Activated T-helper 1 cell treated with anti-CD3 and anti-CD28 coated beads, Interleukin-2, amount 50 U/mL, for 16 hours (primary cell): ENCODE results near the gene FOXN1.

Experiments used
- DNase-seq, 2 donors: peaks; one replicate each; pipeline ENCODE4 v3.0.0-alpha.2; 2020; ENCODE audit warnings: low read depth in 1 of 2, low spot score in 1 of 2

FOXN1 gene

DNA sequence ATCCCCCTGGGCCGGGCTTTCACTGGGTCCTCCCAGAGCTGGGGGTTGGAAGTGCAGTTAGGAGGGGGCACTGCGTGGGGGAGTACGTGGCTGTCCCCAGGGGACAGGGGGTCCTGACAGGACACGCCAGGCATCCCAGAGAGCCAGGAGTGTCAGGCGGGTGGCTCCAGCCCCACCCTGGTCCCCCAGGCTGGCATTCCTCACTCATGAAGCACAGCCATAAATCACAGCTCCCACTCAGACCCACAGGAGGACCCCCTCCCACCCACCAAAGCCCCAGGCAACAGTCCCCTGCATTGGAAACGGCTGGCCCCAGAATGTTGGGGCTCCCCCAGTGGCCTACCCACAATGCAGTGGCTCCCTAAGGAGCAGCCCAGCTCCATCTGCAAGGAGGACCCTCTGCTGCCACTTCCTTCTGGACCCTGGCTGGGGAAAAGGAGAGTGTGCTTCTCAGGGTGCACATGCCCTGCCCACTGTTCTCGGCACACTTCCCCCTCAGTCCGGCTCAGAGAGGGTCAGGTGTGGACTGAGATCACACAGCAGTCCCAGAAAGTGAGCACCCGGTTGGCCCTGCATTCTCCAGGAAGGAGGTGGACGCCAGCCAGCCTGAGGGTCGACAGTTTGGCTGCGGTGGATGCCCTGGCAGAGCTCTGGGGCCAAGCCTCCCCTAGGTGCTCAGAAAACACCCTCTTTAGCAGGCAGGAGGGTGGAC lies 7.3 kb upstream of the FOXN1 start:
- no peak for DNase-seq

DNA sequence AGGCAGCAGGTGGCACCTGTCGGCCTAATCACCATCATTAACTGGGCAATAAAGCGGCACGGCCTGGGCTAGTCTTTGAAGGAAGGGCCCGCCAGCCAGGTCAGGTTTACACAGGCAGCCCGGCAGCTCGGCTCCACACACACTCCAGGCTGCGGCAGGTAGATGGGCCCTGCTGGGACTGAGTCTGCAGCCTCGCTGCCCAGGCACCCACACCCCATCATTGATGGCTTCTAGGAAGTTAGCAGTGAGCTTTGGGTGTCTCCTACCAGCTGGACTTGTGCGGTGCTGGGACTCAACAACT lies 6.8 kb upstream of the FOXN1 start:
- no peak for DNase-seq

DNA sequence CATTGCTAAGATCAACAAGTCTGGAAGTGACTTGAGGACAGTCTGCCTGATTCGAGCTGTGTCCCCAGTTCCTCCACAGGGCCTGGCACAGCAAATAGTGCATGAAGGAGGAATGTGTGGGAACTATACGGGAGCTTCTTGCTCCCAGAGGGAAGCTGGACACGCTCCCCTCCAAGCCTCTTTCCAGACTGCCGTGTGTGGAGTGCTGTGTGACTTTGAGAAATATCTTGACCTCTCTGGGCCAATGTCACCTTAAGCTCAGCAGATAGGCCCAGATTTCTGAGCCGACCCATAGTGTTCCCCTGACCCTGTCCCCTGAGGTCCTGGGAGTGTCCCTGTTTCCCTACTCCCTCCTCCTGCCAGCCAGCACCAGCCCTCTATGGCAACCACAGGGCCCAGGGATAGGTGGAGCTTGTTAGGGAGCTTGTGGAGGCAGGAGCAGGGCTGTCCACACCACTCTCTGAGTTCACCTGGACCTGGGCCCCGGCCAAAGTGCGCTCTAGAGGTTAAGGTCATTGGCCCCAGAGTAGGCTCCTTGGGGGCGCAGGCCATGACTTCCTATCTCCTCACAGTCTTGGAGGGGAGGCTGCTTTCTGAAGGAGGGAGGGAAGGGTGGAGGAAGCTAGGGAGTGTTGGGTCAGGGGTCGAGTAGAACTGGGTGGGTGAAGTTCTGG lies 6.3 kb upstream of the FOXN1 start:
- DNase-seq, result no peak

DNA sequence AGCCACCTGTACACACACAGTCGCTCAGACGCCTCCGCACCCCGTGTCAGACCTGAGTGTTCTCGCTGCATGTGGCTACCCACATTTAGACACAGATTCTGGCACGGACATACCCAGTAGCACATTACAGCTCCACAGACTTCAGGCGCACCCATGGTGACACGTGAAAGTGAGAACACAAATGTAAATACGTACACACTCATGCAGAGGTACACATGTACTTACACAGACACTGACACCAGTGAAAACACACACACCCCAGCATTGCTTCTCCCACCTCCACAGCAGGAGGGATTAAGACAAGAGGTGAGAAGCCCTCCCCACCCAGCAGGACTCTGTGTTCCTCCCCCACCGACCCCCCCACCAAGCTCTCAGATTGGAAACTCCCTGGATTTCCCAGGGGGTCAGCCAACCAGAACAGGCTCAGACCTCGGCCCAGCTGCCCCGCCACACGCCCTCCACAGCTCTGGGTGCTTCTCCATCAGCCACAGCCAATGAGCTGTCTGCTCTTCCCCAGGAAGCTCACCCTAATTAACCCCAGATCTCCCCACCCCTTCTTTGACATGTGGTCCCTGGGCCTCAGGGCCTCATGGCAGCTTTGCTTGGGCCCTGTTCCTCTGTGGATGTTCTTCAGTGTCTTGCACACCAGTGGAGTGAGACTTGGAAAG lies 5.3 kb upstream of the FOXN1 start:
- DNase-seq, result no peak

DNA sequence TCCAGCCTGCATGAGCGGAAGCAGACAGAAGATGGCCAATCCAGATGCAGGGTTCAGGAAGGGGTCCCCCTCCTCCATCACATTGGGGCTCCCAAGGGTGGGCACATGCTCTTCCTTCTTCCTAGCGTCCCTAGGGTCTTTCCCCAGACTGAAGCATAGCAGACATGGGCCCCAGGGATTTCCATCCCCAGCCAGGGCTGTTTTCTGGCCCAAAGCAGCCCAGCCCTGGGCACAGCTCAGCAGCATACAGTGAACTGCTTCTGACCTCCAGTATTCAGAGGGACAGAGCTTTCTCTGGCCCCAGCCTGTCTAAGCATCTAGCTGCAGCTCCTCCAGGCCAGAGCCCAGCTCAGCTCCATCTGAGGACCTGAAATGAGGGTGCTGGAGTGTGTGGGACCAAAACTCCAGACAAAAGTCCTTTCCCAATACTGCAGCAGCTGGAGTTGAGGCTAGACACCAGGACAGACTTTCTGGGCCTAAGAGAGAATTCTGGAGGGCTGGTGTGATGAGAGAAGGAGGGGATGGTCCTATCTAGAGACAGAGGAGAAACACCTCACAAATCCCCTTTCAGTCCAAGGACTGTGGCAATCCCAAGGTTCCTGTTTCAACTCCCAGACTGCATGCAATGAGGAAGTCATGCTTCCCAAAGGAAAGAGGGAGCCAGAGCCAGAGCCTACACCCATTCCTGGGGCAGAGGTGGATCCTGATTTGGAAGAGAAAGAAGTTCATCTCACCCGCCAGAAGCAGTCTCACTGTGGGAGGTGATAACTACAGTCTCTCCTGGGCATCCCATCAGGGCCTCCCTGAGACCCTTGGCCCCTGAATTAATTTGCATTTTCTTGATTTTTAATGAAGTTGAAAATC lies 4.5 kb upstream of the FOXN1 start:
- DNase-seq, result no peak

DNA sequence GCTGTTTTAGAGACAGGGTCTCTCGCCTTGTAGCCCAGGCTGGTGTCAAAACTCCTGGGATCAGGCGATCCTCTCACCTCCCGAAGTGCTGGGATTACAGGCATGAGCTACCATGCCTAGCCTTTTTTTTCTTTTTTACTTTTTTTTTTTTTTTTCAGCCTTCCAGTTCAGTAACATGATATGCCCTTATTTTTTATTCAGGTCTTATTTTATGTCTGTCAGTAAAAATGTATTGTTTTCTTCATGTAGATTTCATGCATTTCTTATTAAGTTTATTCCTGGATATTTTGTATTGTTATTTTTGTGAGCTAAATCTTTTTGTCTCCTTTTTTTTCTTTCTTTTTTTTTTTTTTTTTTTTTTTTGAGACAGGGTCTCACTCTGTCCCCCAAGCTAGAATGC lies 2.7 kb upstream of the FOXN1 start:
- no peak for DNase-seq

DNA sequence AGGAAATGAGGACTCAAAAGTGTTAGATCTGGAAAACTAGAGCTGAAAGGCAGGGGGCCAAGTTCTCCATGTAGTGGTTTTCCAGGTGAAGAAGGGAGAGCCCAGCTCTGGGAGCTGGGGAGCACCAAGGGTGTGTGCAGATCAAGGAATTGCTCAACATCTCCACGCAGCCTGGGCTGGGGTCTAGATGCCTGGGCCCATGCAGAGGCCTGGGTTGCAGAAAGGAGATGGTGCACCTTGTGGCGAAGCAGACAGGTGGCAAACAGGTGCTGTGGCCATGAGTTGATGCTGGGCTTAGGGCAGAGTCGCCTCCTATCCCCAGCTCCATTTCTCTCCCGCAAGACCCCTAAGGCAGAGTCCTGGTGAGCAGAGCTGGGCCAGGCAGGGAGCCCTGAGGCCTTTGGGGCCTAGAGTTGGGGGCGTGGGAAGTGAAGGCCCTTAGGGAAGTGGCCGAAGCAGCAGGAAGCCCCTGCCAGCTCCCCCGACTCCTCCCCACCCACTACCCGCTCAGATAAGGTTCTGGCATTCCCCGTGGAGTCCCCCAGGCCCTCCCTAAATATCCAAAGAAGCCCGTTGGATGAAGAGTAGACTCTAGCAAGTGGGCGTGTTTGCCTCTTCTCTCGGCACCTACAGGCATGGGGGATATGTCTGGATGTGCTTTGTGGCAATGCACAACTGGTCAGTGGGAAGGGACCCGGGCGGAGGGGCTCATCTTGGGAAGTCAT lies 777 bp downstream of the FOXN1 start:
- DNase-seq, result no peak

DNA sequence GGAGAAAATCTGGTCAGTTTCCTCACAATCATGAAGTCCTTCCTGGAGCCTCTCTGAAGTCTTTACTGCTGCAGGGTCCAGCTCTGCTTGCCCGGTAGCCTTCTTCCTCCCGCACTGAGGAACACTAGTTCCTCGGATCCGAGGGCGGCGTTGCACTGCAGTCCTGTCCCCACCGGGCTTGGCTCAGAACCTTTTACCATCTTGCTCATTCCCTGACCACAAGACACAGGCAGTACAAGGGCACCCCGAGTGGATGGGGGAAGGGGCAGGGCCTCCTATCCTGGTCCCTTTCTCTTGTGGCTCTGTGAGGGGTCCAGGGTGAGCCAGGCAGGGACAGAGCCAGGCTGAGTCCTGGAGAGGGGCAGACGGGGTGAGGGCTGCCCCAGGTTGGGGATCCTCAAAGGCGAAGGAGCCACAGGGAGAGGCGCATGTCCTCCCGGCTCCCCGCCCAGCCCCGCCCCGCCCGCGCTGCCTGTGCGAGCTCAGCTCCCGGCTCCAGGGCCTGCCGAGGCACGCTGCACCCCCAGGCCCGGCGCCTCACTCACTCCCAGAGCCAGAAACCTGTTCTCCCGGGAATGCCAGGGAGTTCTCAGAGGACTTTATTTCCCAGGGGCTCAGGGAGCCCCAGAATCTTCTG lies 1.5 kb downstream of the FOXN1 start:
- DNase-seq, result no peak

DNA sequence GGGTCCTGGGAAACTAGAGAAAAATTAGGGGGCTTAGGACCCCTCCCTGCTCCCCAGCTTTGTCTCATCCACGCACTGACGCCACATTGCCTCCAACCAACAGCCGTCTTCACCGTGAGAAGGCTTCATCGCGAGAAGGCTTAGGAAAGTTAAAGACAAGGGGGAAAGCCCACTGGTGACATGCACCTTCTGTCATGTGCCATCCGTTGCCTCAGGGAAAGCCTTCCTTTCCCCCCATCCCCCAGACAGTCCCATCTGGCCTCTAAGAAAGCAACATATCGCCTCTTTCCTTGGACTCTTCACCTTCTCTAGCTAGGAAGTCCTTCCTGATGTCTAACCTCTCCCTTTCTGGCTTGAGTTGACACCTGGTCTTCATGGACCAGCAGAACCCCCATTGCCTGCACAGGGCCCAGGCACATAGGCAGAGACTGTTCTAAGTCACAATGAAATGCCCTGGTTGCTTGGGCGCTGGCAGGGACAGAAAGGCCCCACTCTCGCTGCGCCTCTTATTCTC lies 2.1 kb downstream of the FOXN1 start:
- DNase-seq, result no peak

DNA sequence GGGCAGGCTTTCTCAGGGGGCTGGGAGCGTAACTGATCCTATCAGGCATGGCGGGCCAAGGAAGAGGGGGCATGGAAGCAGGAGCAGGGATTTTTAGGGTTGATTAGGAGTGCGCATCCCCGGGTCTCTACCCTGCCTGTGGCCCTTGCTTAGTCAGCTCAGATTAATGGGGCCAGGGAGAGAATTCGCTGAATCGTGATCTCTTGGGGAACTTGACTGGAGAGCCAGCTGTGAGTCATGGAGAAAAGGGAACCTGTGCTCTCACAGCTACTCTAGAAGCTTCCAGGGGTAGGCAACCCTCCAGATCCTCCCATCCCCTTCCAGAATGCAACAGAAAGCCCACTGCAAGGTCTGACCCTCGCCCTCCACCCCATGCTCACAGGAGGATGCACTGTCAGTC lies 3.6 kb downstream of the FOXN1 start:
- no peak for DNase-seq

DNA sequence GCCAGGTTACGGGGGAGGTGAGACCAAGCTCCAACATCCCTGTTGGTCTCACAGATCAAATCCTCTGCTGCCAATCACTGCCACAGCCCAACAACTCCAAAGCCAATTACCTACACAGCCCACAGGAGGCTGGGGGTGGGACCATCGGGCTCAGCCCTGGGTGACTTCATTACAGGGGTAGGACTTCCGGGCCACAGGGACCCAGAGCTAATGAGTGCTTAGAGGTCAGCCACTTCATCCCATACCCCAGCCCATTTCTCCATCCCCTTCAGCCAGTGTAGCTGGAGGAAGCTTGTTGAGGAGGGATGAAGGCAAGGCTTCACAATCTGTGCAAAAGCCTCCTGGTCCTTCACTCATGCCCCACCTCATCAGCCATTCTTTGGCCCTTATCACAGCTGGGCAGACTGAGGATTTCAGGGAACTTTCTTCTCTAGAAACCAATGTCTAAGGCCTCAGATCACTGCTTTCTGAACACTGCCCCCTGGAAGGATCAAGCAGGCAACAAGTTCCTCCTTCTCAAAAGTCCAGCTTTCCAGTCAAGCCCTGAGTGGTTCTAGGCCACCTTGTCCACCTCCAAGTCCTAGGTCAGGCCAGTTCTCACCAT lies 5.8 kb downstream of the FOXN1 start:
- no peak for DNase-seq

DNA sequence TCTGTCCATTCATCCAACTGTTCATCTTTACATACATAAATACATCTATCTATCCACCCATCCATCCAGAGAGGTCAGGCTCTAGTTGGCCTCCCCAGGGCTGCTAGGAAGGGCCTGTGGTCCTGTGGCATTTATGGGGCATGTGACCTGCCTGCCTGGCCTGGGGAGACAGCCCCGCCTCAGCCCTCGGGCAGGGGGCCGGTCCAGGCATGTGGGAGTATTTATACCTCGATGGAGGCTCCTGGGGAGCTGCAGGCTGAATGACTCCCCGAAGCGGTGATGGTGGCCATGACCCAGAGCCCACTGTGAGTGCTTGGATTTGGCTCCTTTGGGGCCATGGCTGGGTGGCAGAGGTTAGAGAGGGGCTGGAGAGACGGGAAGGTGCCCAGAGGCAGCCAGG lies 7.3 kb downstream of the FOXN1 start:
- no peak for DNase-seq

DNA sequence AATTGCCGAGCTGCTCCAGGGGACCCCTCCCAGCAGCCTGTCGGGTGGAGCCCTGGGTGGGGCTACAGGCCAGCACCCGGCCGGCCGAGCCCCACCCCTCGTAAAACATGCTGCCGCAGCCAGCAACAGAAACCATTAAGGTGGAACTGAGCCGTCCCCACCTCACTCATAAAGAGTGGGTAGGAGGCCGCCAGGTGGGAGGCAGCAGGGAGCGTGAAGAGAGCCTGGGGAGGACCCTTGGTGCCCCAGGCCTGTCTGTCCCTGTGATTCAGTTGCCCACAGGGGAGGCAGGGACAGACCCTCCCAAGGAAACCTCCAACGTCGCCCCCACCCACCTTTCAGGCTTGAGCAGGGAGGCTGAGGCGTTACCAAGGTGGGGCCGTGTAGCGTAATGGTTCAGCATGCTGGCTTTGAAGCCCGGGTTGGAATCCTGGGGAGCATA lies 8.4 kb downstream of the FOXN1 start:
- DNase-seq, result no peak

DNA sequence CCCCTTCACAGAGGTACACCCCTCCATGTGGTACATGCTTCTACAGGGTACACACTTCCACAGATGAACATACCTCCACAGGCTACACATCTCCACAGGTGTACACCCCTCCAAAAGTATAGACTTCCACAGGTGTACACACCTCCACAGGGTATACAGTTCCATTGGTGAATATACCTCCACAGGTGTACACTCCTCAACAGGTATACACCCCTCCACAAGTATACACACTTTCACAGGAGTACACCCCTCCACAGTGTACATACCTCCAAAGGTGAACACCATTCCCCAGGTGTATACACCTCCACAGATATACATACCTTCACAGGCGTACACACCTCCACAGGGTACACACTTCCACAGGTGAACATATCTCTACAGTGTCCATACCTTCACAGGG lies 9.4 kb downstream of the FOXN1 start:
- no peak for DNase-seq

DNA sequence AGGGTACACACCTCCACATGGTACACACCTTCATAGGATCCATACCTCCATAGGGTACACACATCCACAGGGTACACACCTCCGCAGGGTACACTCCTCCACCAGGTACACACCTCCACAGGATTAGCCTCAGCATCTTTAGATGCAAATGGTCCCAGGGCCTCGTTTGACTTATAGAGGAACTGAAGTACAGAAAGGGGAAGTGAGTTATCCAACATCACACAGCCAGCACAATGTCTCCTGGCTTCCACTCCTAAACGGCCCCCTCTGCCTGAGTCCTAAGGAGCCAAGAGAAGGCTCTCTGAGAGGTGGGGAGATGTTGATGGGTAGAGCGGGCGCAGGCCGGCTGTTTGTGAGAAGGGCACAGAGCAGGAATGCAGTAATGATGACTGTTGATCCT lies 12.0 kb downstream of the FOXN1 start:
- no peak for DNase-seq

DNA sequence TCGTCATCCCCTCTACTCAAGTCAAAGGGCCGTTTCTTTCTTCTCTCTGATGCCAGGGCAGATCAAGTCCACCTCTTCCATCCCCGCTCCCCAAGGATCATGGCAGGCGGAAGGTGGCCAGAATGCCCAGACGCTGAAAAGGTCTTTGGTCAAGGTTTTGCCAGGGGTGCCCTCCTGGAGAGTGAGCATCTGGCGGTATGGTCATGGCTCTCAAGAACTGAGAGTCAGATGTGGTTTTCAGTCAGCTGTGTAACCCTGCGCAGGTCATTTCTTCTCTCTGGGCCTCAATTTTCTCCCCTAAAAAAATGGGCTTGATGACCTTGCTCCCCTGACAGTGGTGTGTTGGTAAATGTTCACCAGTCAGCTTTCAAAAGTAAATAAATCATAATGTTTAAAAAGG lies 12.4 kb downstream of the FOXN1 start:
- DNase-seq, result no peak

DNA sequence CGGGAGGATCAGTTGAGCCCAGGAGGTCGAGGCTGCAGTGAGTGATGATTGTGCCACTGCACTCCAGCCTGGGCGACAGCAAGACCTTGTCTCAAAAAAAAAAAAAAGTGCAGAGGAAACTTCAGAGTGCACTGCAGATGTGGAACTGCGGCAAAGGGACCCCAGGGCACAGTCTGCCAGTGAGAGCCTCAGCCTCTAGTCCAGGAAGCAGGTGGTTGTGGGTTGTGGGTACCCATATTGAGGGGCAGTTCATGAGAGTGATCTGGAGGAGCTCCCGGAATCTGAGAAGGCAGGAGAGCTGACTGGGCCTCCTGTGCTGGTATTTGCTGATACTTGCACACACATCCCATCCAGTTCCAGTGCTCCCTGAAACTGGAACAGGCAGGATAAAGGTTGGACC lies 13.1 kb downstream of the FOXN1 start:
- DNase-seq, result no peak

DNA sequence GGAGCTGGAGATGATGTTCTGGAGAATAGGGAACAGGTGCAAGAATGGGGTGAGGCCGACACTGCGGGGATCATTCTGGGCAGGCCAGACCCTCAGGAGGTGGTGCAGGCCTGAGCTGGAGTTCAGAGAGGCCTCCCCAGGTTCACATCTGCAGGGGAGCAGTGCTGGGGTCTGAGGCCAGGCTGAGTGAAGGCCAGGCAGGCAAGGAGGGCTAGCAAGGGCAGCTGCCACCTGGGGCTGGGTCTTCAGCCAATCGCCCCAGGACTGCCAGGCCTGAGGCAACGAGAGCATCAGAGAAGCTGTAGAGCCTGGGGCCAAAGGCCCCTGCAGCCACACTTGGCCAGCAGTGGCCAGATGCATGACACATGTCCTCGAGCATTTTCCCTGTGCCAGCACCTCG lies 14.5 kb downstream of the FOXN1 start:
- DNase-seq, result no peak

DNA sequence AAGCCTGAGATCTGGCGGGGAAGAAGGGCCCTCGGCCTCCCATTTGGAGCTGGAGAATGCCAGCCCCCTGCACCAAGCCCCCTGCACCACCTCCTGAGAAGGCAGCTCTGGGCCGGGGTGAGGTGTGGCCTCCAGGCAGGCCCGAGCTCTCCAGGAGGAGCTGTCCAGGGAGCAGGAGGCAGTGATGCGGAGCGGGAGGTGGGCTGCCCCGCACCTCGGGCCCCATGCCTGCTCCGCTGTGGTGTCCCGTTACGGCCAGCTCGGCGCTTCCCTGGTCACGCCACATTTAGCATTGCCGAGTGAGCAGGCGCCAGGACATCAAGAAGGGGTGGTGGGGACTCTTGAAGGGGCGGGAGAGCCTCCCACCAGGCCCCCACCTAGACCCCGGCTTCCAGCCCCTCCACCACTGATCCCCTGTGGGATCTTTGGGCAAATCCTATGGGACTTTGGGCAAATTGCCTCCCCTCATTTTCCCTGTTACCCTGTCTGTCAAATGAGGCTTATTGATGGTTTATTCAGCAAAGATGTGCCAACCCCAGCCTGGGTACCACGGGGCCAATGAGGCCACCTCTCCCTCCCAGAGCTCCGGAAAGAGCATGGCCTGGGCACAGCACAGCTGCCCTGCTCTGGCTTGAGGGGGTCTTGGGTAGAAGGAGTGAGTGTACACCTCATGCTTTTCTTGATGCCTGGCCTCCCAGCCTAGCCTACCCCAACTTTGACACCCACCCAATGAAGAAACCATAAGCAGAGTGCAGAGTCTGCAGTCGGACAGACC lies 15.3 kb downstream of the FOXN1 start:
- no peak for DNase-seq
